Sigmoid colon (tissue), 4 donors: ENCODE data around the gene VPS13A.
"Not testable (repeated sequence)": the region's sequence is repeated elsewhere in the genome, so short reads cannot be mapped to it uniquely, and the experiment has no call there.

Source experiments
- EP300 ChIP-seq, 4 donors: sonication (generic); formaldehyde crosslinking; IDR thresholded peaks; one replicate each; pipeline ENCODE4 v1.6.1; 2017; ENCODE audit warnings: antibody characterized with exemption in 4 of 4
- POLR2A ChIP-seq, 2 donors: fragments of 450-650 bp; IDR thresholded peaks; one replicate each; pipeline ENCODE4 v1.6.1; 2016; ENCODE audit warnings: antibody characterized with exemption in 2 of 2, mild to moderate bottlenecking in 2 of 2, moderate library complexity in 2 of 2
- POLR2AphosphoS5 ChIP-seq, 4 donors: sonication (generic); formaldehyde crosslinking; IDR thresholded peaks; one replicate each; pipeline ENCODE4 v1.6.1; 2017; ENCODE audit warnings: antibody characterized with exemption in 4 of 4
- TF ChIP-seq, protein P1 (sequence below), 4 experiments: fragments of 450-650 bp in 3 of 4; fragments of 200-600 bp in 1 of 4; IDR thresholded peaks; one replicate each; pipeline ENCODE4 v1.5.1; 2016 to 2019; ENCODE audit warnings: antibody characterized with exemption in 4 of 4, mild to moderate bottlenecking in 3 of 4, moderate library complexity in 2 of 4

GRCh38 chr9:77408521-77408920, 231.2 kb downstream of the VPS13A start:
- TF ChIP-seq, protein P1, sequence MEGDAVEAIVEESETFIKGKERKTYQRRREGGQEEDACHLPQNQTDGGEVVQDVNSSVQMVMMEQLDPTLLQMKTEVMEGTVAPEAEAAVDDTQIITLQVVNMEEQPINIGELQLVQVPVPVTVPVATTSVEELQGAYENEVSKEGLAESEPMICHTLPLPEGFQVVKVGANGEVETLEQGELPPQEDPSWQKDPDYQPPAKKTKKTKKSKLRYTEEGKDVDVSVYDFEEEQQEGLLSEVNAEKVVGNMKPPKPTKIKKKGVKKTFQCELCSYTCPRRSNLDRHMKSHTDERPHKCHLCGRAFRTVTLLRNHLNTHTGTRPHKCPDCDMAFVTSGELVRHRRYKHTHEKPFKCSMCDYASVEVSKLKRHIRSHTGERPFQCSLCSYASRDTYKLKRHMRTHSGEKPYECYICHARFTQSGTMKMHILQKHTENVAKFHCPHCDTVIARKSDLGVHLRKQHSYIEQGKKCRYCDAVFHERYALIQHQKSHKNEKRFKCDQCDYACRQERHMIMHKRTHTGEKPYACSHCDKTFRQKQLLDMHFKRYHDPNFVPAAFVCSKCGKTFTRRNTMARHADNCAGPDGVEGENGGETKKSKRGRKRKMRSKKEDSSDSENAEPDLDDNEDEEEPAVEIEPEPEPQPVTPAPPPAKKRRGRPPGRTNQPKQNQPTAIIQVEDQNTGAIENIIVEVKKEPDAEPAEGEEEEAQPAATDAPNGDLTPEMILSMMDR (IDR thresholded peaks at IDR 0.05): not testable (repeated sequence)
- not testable (repeated sequence) for TF ChIP-seq POLR2A, EP300, POLR2AphosphoS5 (IDR thresholded peaks at IDR 0.05)
